GM12878 (cell line): ENCODE data around the gene SNED1. TPM values are rescaled to one million over a fixed set of nuclear protein-coding genes. Genes with fewer than 3 reads are reported as not detected.

ENCODE experiments used
- ATAC-seq: fragments of 200-7000 bp; cut with Tn5 transposase; 3 replicates; pipeline ENCODE4 v1.9.1; 2020; ENCODE audit warnings: mild to moderate bottlenecking, moderate library complexity
- BruUV-seq: library from RNA; stranded (reverse); fragments of 400-500 nt; replicated peaks from 2 replicates; lab custom pipeline; 2021; lab: Mats Ljungman, UMichigan
- CTCF ChIA-PET: fragments of 300-600 bp; sonication (Branson Sonifier 250); formaldehyde crosslinking; extraction: SDS; loops from one replicate; lab custom pipeline; 2021; ENCODE audit warnings: inconsistent platforms; lab: Yijun Ruan, JAX
- POLR2A ChIA-PET: fragments of 350-600 bp; formaldehyde crosslinking; extraction: SDS; loops from one replicate; lab custom pipeline; 2021; ENCODE audit warnings: inconsistent platforms; lab: Charles Lee
- RAD21 ChIA-PET: fragments of 300-600 bp; sonication (Branson Sonifier 250); formaldehyde crosslinking; loops from one replicate; lab custom pipeline; 2023; ENCODE audit warnings: antibody characterized with exemption; ENCODE audit not compliant: unreplicated experiment; lab: Charles Lee
- SMC1A ChIA-PET: fragments of 300-600 bp; sonication (Branson Sonifier 250); formaldehyde crosslinking; loops from one replicate; lab custom pipeline; 2023; ENCODE audit not compliant: unreplicated experiment, uncharacterized antibody; lab: Charles Lee
- DNase-seq: peaks from one replicate; pipeline ENCODE4 v3.0.0-alpha.2; 2011; ENCODE audit warnings: low read depth, low spot score
- FAIRE-seq: peaks from 3 replicates; lab custom pipeline; 2011; peaks lifted over from hg19 to GRCh38; lab: Jason Lieb, UNC
- H2AFZ ChIP-seq: 2 replicates; pipeline ENCODE4 v1.6.0; 2011; ENCODE audit warnings: low read depth, low read length, control low read depth; ENCODE audit not compliant: control insufficient read depth
- H3K27ac ChIP-seq: 2 replicates; pipeline ENCODE4 v1.5.1; 2011; ENCODE audit warnings: control low read depth; ENCODE audit not compliant: control insufficient read depth, insufficient read depth
- H3K27me3 ChIP-seq, 2 experiments: replicated peaks in 1 of 2; 2 replicates each; pipeline versions ENCODE4 v1.6.0 to v1.6.1; 2011; ENCODE audit warnings: low read length in 1 of 2; ENCODE audit not compliant: control insufficient read depth in 2 of 2, insufficient read depth in 2 of 2
- H3K36me3 ChIP-seq, 2 experiments: 2 replicates each; pipeline ENCODE4 v1.5.1; 2011; ENCODE audit warnings: low read length in 1 of 2; ENCODE audit not compliant: control insufficient read depth in 2 of 2, insufficient read depth in 2 of 2
- H3K4me1 ChIP-seq: 2 replicates; pipeline ENCODE4 v1.6.1; 2011; ENCODE audit warnings: mild to moderate bottlenecking, low read length, moderate library complexity, mixed read lengths; ENCODE audit not compliant: control insufficient read depth, insufficient read depth
- H3K4me2 ChIP-seq: 2 replicates; pipeline ENCODE4 v1.6.0; 2011; ENCODE audit warnings: control low read depth; ENCODE audit not compliant: control insufficient read depth, insufficient read depth
- H3K4me3 ChIP-seq: fragments of 200-600 bp; sonication (generic); 2 replicates; pipeline ENCODE4 v1.5.1; 2016
- H3K79me2 ChIP-seq: 2 replicates; pipeline ENCODE4 v1.6.0; 2011; ENCODE audit warnings: low read length; ENCODE audit not compliant: control insufficient read depth, insufficient read depth
- H3K9ac ChIP-seq: 2 replicates; pipeline ENCODE4 v1.8.0; 2011; ENCODE audit warnings: low read length, control low read depth, mixed read lengths; ENCODE audit not compliant: control insufficient read depth, insufficient read depth
- H3K9me3 ChIP-seq: replicated peaks from 3 replicates; pipeline ENCODE4 v1.5.1; 2011; ENCODE audit warnings: mild to moderate bottlenecking, low read length; ENCODE audit not compliant: control insufficient read depth, insufficient read depth
- H4K20me1 ChIP-seq: 2 replicates; pipeline ENCODE4 v1.6.0; 2011; ENCODE audit not compliant: control insufficient read depth, insufficient read depth
- BCL3 ChIP-seq: IDR thresholded peaks from 2 replicates; pipeline ENCODE4 v1.6.1; 2011; ENCODE audit warnings: borderline replicate concordance, low read depth, mild to moderate bottlenecking, moderate library complexity, low read length; ENCODE audit not compliant: insufficient read depth, poor library complexity, severe bottlenecking
- E2F8 ChIP-seq: fragments of 450-650 bp; IDR thresholded peaks from 2 replicates; pipeline ENCODE4 v1.6.1; 2018; ENCODE audit warnings: mild to moderate bottlenecking, low read depth, moderate library complexity; ENCODE audit not compliant: partially characterized antibody
- ESRRA ChIP-seq: IDR thresholded peaks from 2 replicates; pipeline ENCODE4 v1.6.1; 2012; ENCODE audit warnings: mild to moderate bottlenecking, low read length, improper control_type of control experiment
- MEF2A ChIP-seq: IDR thresholded peaks from 2 replicates; pipeline ENCODE4 v1.6.1; 2011; ENCODE audit warnings: low read depth, mild to moderate bottlenecking, low read length, moderate library complexity; ENCODE audit not compliant: insufficient read depth
- POU2F2 ChIP-seq: IDR thresholded peaks from 3 replicates; pipeline ENCODE4 v1.6.1; 2011; ENCODE audit warnings: low read depth, mild to moderate bottlenecking, low read length, borderline replicate concordance
- RUNX3 ChIP-seq: IDR thresholded peaks from 2 replicates; pipeline ENCODE4 v1.6.1; 2012; ENCODE audit warnings: low read length, inconsistent platforms
- ZBTB4 ChIP-seq: fragments of 450-650 bp; formaldehyde crosslinking; IDR thresholded peaks from 2 replicates; pipeline ENCODE4 v1.4.0; 2022; ENCODE audit warnings: mild to moderate bottlenecking, moderate library complexity
- WGBS: methylation state at CpG from one replicate; pipeline ENCODE4 v1.1.6; 2016; ENCODE audit warnings: low lambda C conversion rate; ENCODE audit not compliant: insufficient replicate concordance, insufficient coverage; ENCODE audit errors: missing lambda C conversion rate; 5-methylcytosine and 5-hydroxymethylcytosine counted together
- in situ Hi-C: fragments of 300-500 bp; cut with MboI; formaldehyde crosslinking; loops from 9 replicates; pipeline ENCODE4 v1.14.3; 2018; ENCODE audit warnings: mixed read lengths
- intact Hi-C: fragments of 100-400 bp; cut with micrococcal nuclease; formaldehyde crosslinking; loops from one replicate; pipeline ENCODE4 v1.14.2; 2022; ENCODE audit not compliant: unreplicated experiment
- polyA plus RNA-seq, 11 experiments: library from polyadenylated mRNA; depleted of rRNA in 4 of 11; unstranded in 6 of 11; stranded (reverse) in 5 of 11; fragments of >200 nt; fragmentation: Nextera tagmentation in 4 of 11; fragmentation: Illumina TruSeq in 1 of 11; extraction: Ambion mirVana in 4 of 11; extraction: Trizol in 1 of 11; gene quantifications; 1 replicate in 1 of 11; 2 replicates in 10 of 11; pipeline versions ENCODE4 v1.2.1 to v1.2.3, GENCODE V29; 2011 to 2016; ENCODE audit warnings: inconsistent platforms in 2 of 11, missing spikeins in 2 of 11, low read depth in 1 of 11
- total RNA-seq, 4 experiments: library from RNA; depleted of rRNA in 3 of 4; stranded (reverse); fragments of >200 nt in 3 of 4; fragmentation: Illumina TruSeq in 1 of 4; extraction: Trizol in 1 of 4; gene quantifications; 2 replicates each; pipeline versions ENCODE4 v1.2.1 to v1.2.3, GENCODE V29; 2013 to 2021

Gene SNED1
- total and polyA plus RNA-seq, 10 of the 15 experiments (the other 5 are each of a cell fraction or from before 2014, with no cell fraction given): 0.05 to 8.4 (median 3.0) TPM

- Histone ChIP-seq H3K79me2 (no peaks in the 10 kb centered on the region), H3K4me2 (peak overlapping the region; percentile 64; the same call in 1 of the 2 replicates), H3K36me3 (no peaks in the 10 kb centered on the region), H3K4me3 (no peak overlapping the region), H4K20me1 (no peaks in the 10 kb centered on the region), H2AFZ (no peak overlapping the region), H3K9me3 (peaks cover 5% of the 10 kb centered on the region), H3K4me1 (no peaks in the 10 kb centered on the region), H3K27ac (no peak overlapping the region), H3K9ac (no peak overlapping the region), H3K27me3 (peaks cover 1 to 7% of the 10 kb centered on the region in 2 experiments; a peak in 3 of 4 replicates)
- CTCF ChIA-PET: no interaction called here
- in situ Hi-C loops: no loop called here
- FAIRE-seq: no peak
- intact Hi-C loops: no loop called here
- DNase-seq: no peak
- SMC1A ChIA-PET: no interaction called here
- BruUV-seq: no TSS peak
- RAD21 ChIA-PET: no interaction called here
- TF ChIP-seq POU2F2 (no peak), BCL3 (no peak), ZBTB4 (no peak), RUNX3 (no peak), MEF2A (no peak), ESRRA (no peak), E2F8 (no peak)
- ATAC-seq: no peak
- 9% methylated on average over 30 of the region's 51 CpGs for WGBS
- POLR2A ChIA-PET: no interaction called here
These were observed 232 bp downstream of the SNED1 start for GRCh38 chr2:240998706-240998994.
